H1 (cell line): ENCODE data around the gene PPIB. TPM values are rescaled to one million over a fixed set of nuclear protein-coding genes. Genes with fewer than 3 reads are reported as not detected.

Source experiments
- CTCF ChIA-PET: fragments of 300-600 bp; sonication (Branson Sonifier 250); formaldehyde crosslinking; loops from one replicate; lab custom pipeline; 2021; ENCODE audit not compliant: partially characterized antibody; lab: Charles Lee
- POLR2A ChIA-PET: fragments of 300-600 bp; sonication (Branson Sonifier 250); formaldehyde crosslinking; loops from one replicate; lab custom pipeline; 2021; ENCODE audit warnings: inconsistent platforms; ENCODE audit not compliant: partially characterized antibody; lab: Charles Lee
- DNase-seq, 2 experiments: peaks; one replicate each; pipeline versions ENCODE4 v3.0.0 to v3.0.0-alpha.2; 2010 to 2022; ENCODE audit warnings: low spot score in 2 of 2, low read depth in 1 of 2, mixed read lengths in 1 of 2
- FAIRE-seq: peaks from 2 replicates; lab custom pipeline; 2011; peaks lifted over from hg19 to GRCh38; lab: Jason Lieb, UNC
- H2AFZ ChIP-seq: 2 replicates; pipeline ENCODE4 v1.8.1; 2012; ENCODE audit warnings: low read length, inconsistent platforms
- H2AK5ac ChIP-seq: 2 replicates; pipeline ENCODE4 v1.6.1; 2013; ENCODE audit warnings: low read depth, low read length
- H2BK120ac ChIP-seq: replicated peaks from 2 replicates; pipeline ENCODE3; 2013; ENCODE audit warnings: low read depth, low read length, inconsistent platforms
- H2BK12ac ChIP-seq: 2 replicates; pipeline ENCODE4 v1.6.1; 2013; ENCODE audit warnings: low read depth, low read length
- H2BK15ac ChIP-seq: 2 replicates; pipeline ENCODE4 v1.6.1; 2013; ENCODE audit warnings: low read length
- H2BK20ac ChIP-seq: 2 replicates; pipeline ENCODE4 v1.6.1; 2013; ENCODE audit warnings: low read length
- H2BK5ac ChIP-seq: 2 replicates; pipeline ENCODE4 v1.6.1; 2013; ENCODE audit warnings: low read depth, low read length
- H3K14ac ChIP-seq: 2 replicates; pipeline ENCODE4 v1.6.1; 2013; ENCODE audit warnings: inconsistent platforms; ENCODE audit not compliant: insufficient read length
- H3K18ac ChIP-seq: 2 replicates; pipeline ENCODE4 v1.6.1; 2013; ENCODE audit warnings: low read length; ENCODE audit errors: extremely low read depth
- H3K23ac ChIP-seq: 2 replicates; pipeline ENCODE4 v1.6.1; 2013; ENCODE audit warnings: inconsistent platforms; ENCODE audit not compliant: insufficient read length
- H3K23me2 ChIP-seq: 2 replicates; pipeline ENCODE4 v1.6.1; 2013; ENCODE audit warnings: low read depth, low read length
- H3K27ac ChIP-seq: 2 replicates; pipeline ENCODE4 v1.6.1; 2011; ENCODE audit warnings: low read depth, low read length, inconsistent platforms
- H3K27me3 ChIP-seq, 4 experiments: replicated peaks in 1 of 4; 1 replicate in 1 of 4; 2 replicates in 3 of 4; pipeline versions ENCODE4 v1.6.1 to v1.8.1; 2011 to 2013; ENCODE audit warnings: low read length in 3 of 4, mild to moderate bottlenecking in 3 of 4, inconsistent platforms in 2 of 4, mixed read lengths in 2 of 4, moderate library complexity in 1 of 4; ENCODE audit not compliant: control insufficient read depth in 3 of 4, insufficient read depth in 3 of 4; ENCODE audit errors: extremely low read depth in 1 of 4
- H3K36me3 ChIP-seq, 4 experiments: 2 replicates each; pipeline versions ENCODE4 v1.6.1 to v1.8.1; 2011 to 2013; ENCODE audit warnings: mild to moderate bottlenecking in 4 of 4, low read length in 3 of 4, moderate library complexity in 2 of 4, control low read depth in 1 of 4, inconsistent platforms in 1 of 4; ENCODE audit not compliant: insufficient read depth in 4 of 4, control insufficient read depth in 2 of 4
- H3K4ac ChIP-seq: replicated peaks from 2 replicates; pipeline ENCODE3; 2013; ENCODE audit warnings: low read length, low read depth, mixed read lengths, inconsistent platforms; ENCODE audit not compliant: insufficient read length
- H3K4me1 ChIP-seq, 4 experiments: replicated peaks in 1 of 4; 1 replicate in 1 of 4; 2 replicates in 3 of 4; pipeline versions ENCODE4 v1.6.1 to v1.8.1; 2011 to 2013; ENCODE audit warnings: low read length in 3 of 4, inconsistent platforms in 2 of 4, mixed read lengths in 1 of 4; ENCODE audit not compliant: insufficient read depth in 4 of 4, control insufficient read depth in 3 of 4
- H3K4me2 ChIP-seq, 2 experiments: 2 replicates each; pipeline versions ENCODE4 v1.6.1 to v1.8.1; 2011 to 2013; ENCODE audit warnings: low read depth in 2 of 2, low read length in 2 of 2, control low read depth in 1 of 2, inconsistent platforms in 1 of 2, mild to moderate bottlenecking in 1 of 2; ENCODE audit not compliant: insufficient read depth in 1 of 2
- H3K4me3 ChIP-seq, 4 experiments: fragments of 200-600, 300-600 bp in 1 of 4; sonication (generic), shearing (Covaris generic), sonication (Bioruptor Twin) in 1 of 4; 2 replicates each; pipeline versions ENCODE4 v1.5.1 to v1.8.1; 2011 to 2016; ENCODE audit warnings: low read length in 4 of 4, low read depth in 3 of 4, control low read depth in 2 of 4, inconsistent platforms in 2 of 4, mild to moderate bottlenecking in 2 of 4, mixed read lengths in 1 of 4, moderate library complexity in 1 of 4; ENCODE audit not compliant: insufficient read depth in 2 of 4; ENCODE audit errors: extremely low read depth in 1 of 4
- H3K56ac ChIP-seq: replicated peaks from 2 replicates; pipeline ENCODE3; 2013; ENCODE audit warnings: low read depth, mild to moderate bottlenecking, mixed read lengths, low read length, inconsistent platforms; ENCODE audit not compliant: insufficient read length
- H3K79me1 ChIP-seq: 2 replicates; pipeline ENCODE4 v1.6.1; 2013; ENCODE audit warnings: low read depth, low read length, control low read depth
- H3K79me2 ChIP-seq, 2 experiments: 2 replicates each; pipeline versions ENCODE4 v1.6.1 to v1.8.1; 2012 to 2013; ENCODE audit warnings: low read length in 2 of 2, mild to moderate bottlenecking in 2 of 2, inconsistent platforms in 1 of 2; ENCODE audit not compliant: insufficient read depth in 2 of 2, control insufficient read depth in 1 of 2
- H3K9ac ChIP-seq, 4 experiments: replicated peaks in 1 of 4; 1 replicate in 1 of 4; 2 replicates in 3 of 4; pipeline versions ENCODE4 v1.6.1 to v1.8.1; 2011 to 2013; ENCODE audit warnings: low read depth in 3 of 4, low read length in 3 of 4, control low read depth in 2 of 4, mild to moderate bottlenecking in 2 of 4, moderate library complexity in 2 of 4, inconsistent platforms in 1 of 4; ENCODE audit errors: extremely low read depth in 1 of 4
- H3K9me3 ChIP-seq, 2 experiments: 2 replicates each; pipeline versions ENCODE4 v1.6.1 to v1.8.1; 2012 to 2013; ENCODE audit warnings: mild to moderate bottlenecking in 2 of 2, moderate library complexity in 2 of 2, control low read depth in 1 of 2, inconsistent platforms in 1 of 2, low read depth in 1 of 2, low read length in 1 of 2, mixed read lengths in 1 of 2; ENCODE audit not compliant: insufficient read depth in 2 of 2
- H4K20me1 ChIP-seq, 2 experiments: replicated peaks in 1 of 2; 2 replicates each; pipeline versions ENCODE3 to v1.8.1; 2011 to 2013; ENCODE audit warnings: inconsistent platforms in 2 of 2, low read length in 2 of 2, mild to moderate bottlenecking in 1 of 2; ENCODE audit not compliant: insufficient read depth in 2 of 2, control insufficient read depth in 1 of 2
- H4K5ac ChIP-seq: 2 replicates; pipeline ENCODE4 v1.6.1; 2013; ENCODE audit warnings: low read length, low read depth, mixed read lengths, inconsistent platforms; ENCODE audit not compliant: insufficient read length
- H4K8ac ChIP-seq: 2 replicates; pipeline ENCODE4 v1.8.0; 2013; ENCODE audit warnings: mild to moderate bottlenecking, moderate library complexity, low read length, inconsistent platforms; ENCODE audit not compliant: insufficient read depth; ENCODE audit errors: extremely low read depth
- H4K91ac ChIP-seq: replicated peaks from 2 replicates; pipeline ENCODE3; 2013; ENCODE audit warnings: low read length, mixed read lengths, inconsistent platforms; ENCODE audit not compliant: insufficient read length
- ASH2L ChIP-seq: fragments of 200-600, 300-600 bp; sonication (generic); IDR thresholded peaks from one replicate; pipeline ENCODE4 v1.7.1; 2017; ENCODE audit warnings: low read length
- KDM4A ChIP-seq: IDR thresholded peaks from one replicate; pipeline ENCODE4 v1.7.1; 2012; ENCODE audit warnings: low read depth, mild to moderate bottlenecking, moderate library complexity, low read length, inconsistent platforms; ENCODE audit not compliant: severe bottlenecking
- PHF8 ChIP-seq: fragments of 200-600 bp; sonication (generic); conservative IDR thresholded peaks from 2 replicates; pipeline ENCODE4 v1.7.1; 2012; ENCODE audit warnings: low read depth, mild to moderate bottlenecking, inconsistent platforms, low read length, moderate library complexity
- POLR2A ChIP-seq, 2 experiments: IDR thresholded peaks; 1 replicate in 1 of 2; 2 replicates in 1 of 2; pipeline ENCODE4 v1.6.1; 2011; ENCODE audit warnings: low read depth in 2 of 2, low read length in 2 of 2, mild to moderate bottlenecking in 2 of 2; ENCODE audit errors: control extremely low read depth in 1 of 2
- RFX5 ChIP-seq: IDR thresholded peaks from 2 replicates; pipeline ENCODE4 v1.6.1; 2011; ENCODE audit warnings: low read depth, low read length, improper control_type of control experiment, borderline replicate concordance
- SP1 ChIP-seq: IDR thresholded peaks from 2 replicates; pipeline ENCODE4 v1.6.1; 2011; ENCODE audit warnings: low read depth, low read length
- SP4 ChIP-seq: IDR thresholded peaks from 2 replicates; pipeline ENCODE4 v1.6.1; 2012; ENCODE audit warnings: low read length, inconsistent platforms
- TBP ChIP-seq: IDR thresholded peaks from 2 replicates; pipeline ENCODE4 v1.6.1; 2011; ENCODE audit warnings: low read depth, low read length, improper control_type of control experiment
- ZNF274 ChIP-seq: IDR thresholded peaks from 2 replicates; pipeline ENCODE4 v1.7.0; 2012; ENCODE audit warnings: low read length, borderline replicate concordance; ENCODE audit errors: extremely low read depth
- WGBS, 2 experiments: shearing (Covaris generic) in 1 of 2; methylation state at CpG; one replicate each; pipeline versions ENCODE4 v1.1.6 to v1.1.7; 2013 to 2015; ENCODE audit warnings: low lambda C conversion rate in 2 of 2, mixed read lengths in 2 of 2, inconsistent platforms in 1 of 2, low coverage in 1 of 2, missing lambda C conversion rate in 1 of 2; ENCODE audit not compliant: insufficient replicate concordance in 2 of 2, insufficient coverage in 1 of 2, insufficient read length in 1 of 2; ENCODE audit errors: extremely low coverage in 1 of 2, missing lambda C conversion rate in 1 of 2; 5-methylcytosine and 5-hydroxymethylcytosine counted together
- long read RNA-seq, 2 experiments: library from RNA in 1 of 2; library from capped mRNA in 1 of 2; stranded (forward); transcript quantifications; one replicate each; pipeline ENCODE4 v2.0.0, GENCODE V29; 2021; ENCODE audit warnings: inconsistent platforms in 1 of 2
- polyA minus RNA-seq, 3 experiments: library from RNA; depleted of rRNA, polyadenylated mRNA; stranded (reverse); fragments of >200 nt; gene quantifications; 1 replicate in 2 of 3; 2 replicates in 1 of 3; pipeline ENCODE4 v1.2.3, GENCODE V29; 2011
- polyA plus RNA-seq, 7 experiments: library from polyadenylated mRNA; depleted of rRNA in 3 of 7; stranded (reverse) in 5 of 7; unstranded in 2 of 7; fragments of >200 nt in 5 of 7; fragments of 200-250 nt in 2 of 7; gene quantifications; 1 replicate in 5 of 7; 2 replicates in 1 of 7; 4 replicates in 1 of 7; pipeline versions ENCODE4 v1.2.1 to v1.2.3, GENCODE V29; 2011 to 2013; ENCODE audit warnings: missing spikeins in 2 of 7, mixed read lengths in 2 of 7
- total RNA-seq: library from RNA; stranded (reverse); fragmentation: NEBNext Ultra II Directional; extraction: Animal tissue kit (Norgen Biotek cat#: 25700); gene quantifications from 2 replicates; pipeline ENCODE4 v1.2.1, GENCODE V29; 2021

Gene PPIB
- total RNA-seq (558 and 571 TPM in 2 replicates), polyA plus RNA-seq (2011; rRNA removed) (513 and 579 TPM in 2 replicates), polyA minus RNA-seq (2011; rRNA and poly(A)+ RNA removed) (171 and 182 TPM in 2 replicates)
- 573 TPM for polyA plus RNA-seq (2011; cell fraction: cytosol; rRNA removed)
- 317 TPM for polyA plus RNA-seq (2011; cell fraction: nucleus; rRNA removed)
- polyA plus RNA-seq (2012, experiment 1 of 2) = 555 to 692 TPM (median 653 TPM) in 4 replicates
- 698 TPM for polyA plus RNA-seq (2012, experiment 2 of 2)
- 916 TPM for polyA plus RNA-seq (2013, experiment 1 of 2)
- 1,215 TPM for polyA plus RNA-seq (2013, experiment 2 of 2)
- polyA minus RNA-seq (2011; cell fraction: cytosol; rRNA and poly(A)+ RNA removed) = 175 TPM
- polyA minus RNA-seq (2011; cell fraction: nucleus; rRNA and poly(A)+ RNA removed) = 87.3 TPM
- long read RNA-seq, experiment 1, transcript PPIB-201 (5 exons, 1,081 nt) = major isoform, 160 of 296 reads
- long read RNA-seq, experiment 1, partial matches to known transcripts = 110 of 296 reads
- long read RNA-seq, experiment 1, other reads (novel, unspliced or antisense) = 25 of 296 reads
- long read RNA-seq, experiment 2, transcript PPIB-201 (5 exons, 1,081 nt) = major isoform, 142 of 162 reads
- long read RNA-seq, experiment 2, partial matches to known transcripts = 18 of 162 reads
- long read RNA-seq, experiment 2, other reads (novel, unspliced or antisense) = 2 of 162 reads

DNA sequence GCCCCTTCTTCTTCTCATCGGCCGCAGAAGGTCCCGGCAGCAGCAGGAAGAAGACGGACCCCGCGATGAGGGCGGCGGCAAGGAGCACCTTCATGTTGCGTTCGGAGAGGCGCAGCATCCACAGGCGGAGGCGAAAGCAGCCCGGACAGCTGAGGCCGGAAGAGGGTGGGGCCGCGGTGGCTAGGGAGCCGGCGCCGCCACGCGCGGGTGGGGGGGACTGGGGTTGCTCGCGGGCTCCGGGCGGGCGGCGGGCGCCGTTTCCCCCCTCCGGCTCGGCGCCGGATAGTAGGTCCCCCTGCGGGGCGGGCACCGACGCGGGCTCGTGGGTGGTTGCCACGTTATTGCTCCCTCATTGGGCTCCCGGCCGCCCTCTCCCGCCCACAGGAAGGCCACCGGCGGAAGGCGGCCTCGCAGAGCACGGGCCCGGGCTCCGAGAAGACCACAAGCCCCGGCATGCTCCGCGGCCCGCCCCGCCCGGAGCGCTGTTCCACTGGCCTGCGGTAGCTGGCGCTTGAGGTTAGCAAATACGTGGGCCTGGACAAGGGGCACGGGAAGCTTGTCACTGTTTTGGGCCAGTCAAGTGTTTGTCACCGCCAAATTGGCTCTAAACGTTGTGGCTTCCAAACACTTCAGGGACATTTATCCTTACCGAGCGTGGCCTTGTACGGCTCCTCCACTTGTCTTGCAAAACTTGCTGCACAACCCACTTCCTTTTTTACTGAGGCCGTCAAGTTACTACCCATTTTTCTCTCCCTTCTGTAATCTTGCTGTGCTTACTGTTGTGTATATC, at the start of gene PPIB:
PPIB (minus strand) TSS at position 154 of the 790 bp plus-strand sequence; CDS start at position 118, 36 bp downstream.
- Histone ChIP-seq H3K18ac (peak within 1 kb of the TSS; percentile 92), H2BK5ac (peak within 1 kb of the TSS; percentile 79; the same call in 1 of the 2 replicates), H2AFZ (peak within 1 kb of the TSS; percentile 96)
- peak; percentile 41 for TF ChIP-seq KDM4A
- TF ChIP-seq TBP = peak; percentile 64; the same call in 1 of the 2 replicates
- no peak for TF ChIP-seq ZNF274
- no peak for TF ChIP-seq SP4
- no peak for TF ChIP-seq ASH2L
- TF ChIP-seq PHF8 = peak; percentile 79
- peak; percentile 71 to 79 for TF ChIP-seq POLR2A (IDR thresholded peaks at IDR 0.05; ENCODE audit: control extremely low read depth in 1 of 2, low read depth in 2 of 2, low read length in 2 of 2)
- no peak for TF ChIP-seq RFX5
- peak; percentile 54; the same call in 1 of the 2 replicates for TF ChIP-seq SP1

More for the DNA sequence above, at the start of gene PPIB:
- peaks cover 0 to 9% of the 10 kb centered on the region in 2 experiments for H4K20me1 ChIP-seq
- no peak within 1 kb of the TSS for H3K23ac ChIP-seq
- peaks cover 16 to 27% (median 23%) of the 10 kb centered on the region in 4 experiments for H3K36me3 ChIP-seq
- ChIA-PET POLR2A (interaction anchor here (0.7 to 3.5 kb wide), 10 partner anchors 9 to 526 kb away, joined by 3 to 34 read pairs (median 4); partner anchors contain the start of genes CIAO2A and PCLAF), CTCF (interaction anchor here (0.6 to 3.3 kb wide), 7 partner anchors 9 to 225 kb away, joined by 3 to 23 read pairs (median 3); partner anchors contain the start of genes SNX22 and TRIP4)
- peaks cover 0 to 9% of the 10 kb centered on the region in 2 experiments; a peak in 2 of 4 replicates for H3K79me2 ChIP-seq
- no peak within 1 kb of the TSS for H2BK15ac ChIP-seq
- H3K79me1 ChIP-seq = no peaks in the 10 kb centered on the region
- H3K4me2 ChIP-seq = peak within 1 kb of the TSS; percentile 74 to 81
- H3K27ac ChIP-seq = peak within 1 kb of the TSS; percentile 77
- peak; percentile 90 to 93 for DNase-seq
- H2BK12ac ChIP-seq = no peak within 1 kb of the TSS
- no peak within 1 kb of the TSS for H3K14ac ChIP-seq
- WGBS, 2 experiments = 3% methylated on average over 36 of the region's 69 CpGs; no CpG with 5 or more reads in 1 of the 2 experiments
- peak within 1 kb of the TSS; percentile 54 for H3K56ac ChIP-seq
- peaks cover 0 to 13% (median 5%) of the 10 kb centered on the region in 4 experiments for H3K4me1 ChIP-seq
- peaks cover 3% of the 10 kb centered on the region; the same call in 1 of the 2 replicates for H3K23me2 ChIP-seq
- no peaks in the 10 kb centered on the region for H3K27me3 ChIP-seq
- H3K9ac ChIP-seq = peak within 1 kb of the TSS; percentile 72 to 96 (median 76)
- H2AK5ac ChIP-seq = no peak within 1 kb of the TSS
- H3K4ac ChIP-seq = no peak within 1 kb of the TSS
- peak within 1 kb of the TSS; percentile 80 to 88 (median 83) for H3K4me3 ChIP-seq
- H4K8ac ChIP-seq = peak within 1 kb of the TSS; percentile 85
- no peak for FAIRE-seq
- H3K9me3 ChIP-seq = no peaks in the 10 kb centered on the region
- H2BK20ac ChIP-seq = no peak within 1 kb of the TSS
- peak within 1 kb of the TSS; percentile 86 for H4K91ac ChIP-seq
- no peak within 1 kb of the TSS for H2BK120ac ChIP-seq
- peak within 1 kb of the TSS; percentile 84 for H4K5ac ChIP-seq
